Measurements from ENCODE around the gene TCL1B. TPM values are rescaled to one million over a fixed set of nuclear protein-coding genes. Genes with fewer than 3 reads are reported as not detected.

Gene TCL1B
- polyA plus RNA-seq, 2 of the 4 experiments (the other 2 are of a cell fraction) = not detected

DNA sequence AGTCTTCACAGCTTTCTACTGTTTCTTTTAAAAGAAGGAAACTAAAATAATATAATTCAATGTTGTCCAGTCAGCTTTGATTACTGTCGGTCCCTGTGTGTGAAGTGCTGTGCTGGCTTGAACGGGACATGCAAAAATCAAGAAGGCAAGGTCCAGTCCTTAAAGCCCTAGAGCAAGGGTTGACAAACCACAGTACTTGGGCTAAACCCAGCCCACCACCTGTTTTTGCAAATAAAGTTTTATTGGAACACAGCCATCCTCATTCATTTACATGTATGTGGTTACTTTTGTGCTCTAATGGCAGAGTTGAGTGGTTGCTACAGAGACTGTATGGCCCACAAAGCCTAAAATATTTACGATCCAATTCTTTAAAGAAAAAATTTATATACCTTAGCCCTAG, 41.2 kb upstream of the TCL1B start (continued):
- TF ChIP-seq, protein P1, sequence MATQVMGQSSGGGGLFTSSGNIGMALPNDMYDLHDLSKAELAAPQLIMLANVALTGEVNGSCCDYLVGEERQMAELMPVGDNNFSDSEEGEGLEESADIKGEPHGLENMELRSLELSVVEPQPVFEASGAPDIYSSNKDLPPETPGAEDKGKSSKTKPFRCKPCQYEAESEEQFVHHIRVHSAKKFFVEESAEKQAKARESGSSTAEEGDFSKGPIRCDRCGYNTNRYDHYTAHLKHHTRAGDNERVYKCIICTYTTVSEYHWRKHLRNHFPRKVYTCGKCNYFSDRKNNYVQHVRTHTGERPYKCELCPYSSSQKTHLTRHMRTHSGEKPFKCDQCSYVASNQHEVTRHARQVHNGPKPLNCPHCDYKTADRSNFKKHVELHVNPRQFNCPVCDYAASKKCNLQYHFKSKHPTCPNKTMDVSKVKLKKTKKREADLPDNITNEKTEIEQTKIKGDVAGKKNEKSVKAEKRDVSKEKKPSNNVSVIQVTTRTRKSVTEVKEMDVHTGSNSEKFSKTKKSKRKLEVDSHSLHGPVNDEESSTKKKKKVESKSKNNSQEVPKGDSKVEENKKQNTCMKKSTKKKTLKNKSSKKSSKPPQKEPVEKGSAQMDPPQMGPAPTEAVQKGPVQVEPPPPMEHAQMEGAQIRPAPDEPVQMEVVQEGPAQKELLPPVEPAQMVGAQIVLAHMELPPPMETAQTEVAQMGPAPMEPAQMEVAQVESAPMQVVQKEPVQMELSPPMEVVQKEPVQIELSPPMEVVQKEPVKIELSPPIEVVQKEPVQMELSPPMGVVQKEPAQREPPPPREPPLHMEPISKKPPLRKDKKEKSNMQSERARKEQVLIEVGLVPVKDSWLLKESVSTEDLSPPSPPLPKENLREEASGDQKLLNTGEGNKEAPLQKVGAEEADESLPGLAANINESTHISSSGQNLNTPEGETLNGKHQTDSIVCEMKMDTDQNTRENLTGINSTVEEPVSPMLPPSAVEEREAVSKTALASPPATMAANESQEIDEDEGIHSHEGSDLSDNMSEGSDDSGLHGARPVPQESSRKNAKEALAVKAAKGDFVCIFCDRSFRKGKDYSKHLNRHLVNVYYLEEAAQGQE (IDR thresholded peaks at IDR 0.05) = no peak
- TF ChIP-seq, protein P2, sequence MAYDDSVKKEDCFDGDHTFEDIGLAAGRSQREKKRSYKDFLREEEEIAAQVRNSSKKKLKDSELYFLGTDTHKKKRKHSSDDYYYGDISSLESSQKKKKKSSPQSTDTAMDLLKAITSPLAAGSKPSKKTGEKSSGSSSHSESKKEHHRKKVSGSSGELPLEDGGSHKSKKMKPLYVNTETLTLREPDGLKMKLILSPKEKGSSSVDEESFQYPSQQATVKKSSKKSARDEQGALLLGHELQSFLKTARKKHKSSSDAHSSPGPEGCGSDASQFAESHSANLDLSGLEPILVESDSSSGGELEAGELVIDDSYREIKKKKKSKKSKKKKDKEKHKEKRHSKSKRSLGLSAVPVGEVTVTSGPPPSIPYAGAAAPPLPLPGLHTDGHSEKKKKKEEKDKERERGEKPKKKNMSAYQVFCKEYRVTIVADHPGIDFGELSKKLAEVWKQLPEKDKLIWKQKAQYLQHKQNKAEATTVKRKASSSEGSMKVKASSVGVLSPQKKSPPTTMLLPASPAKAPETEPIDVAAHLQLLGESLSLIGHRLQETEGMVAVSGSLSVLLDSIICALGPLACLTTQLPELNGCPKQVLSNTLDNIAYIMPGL (CRISPR knock-in tag; IDR thresholded peaks at IDR 0.05; ENCODE audit: borderline replicate concordance) = no peak
- TF ChIP-seq, protein P3, sequence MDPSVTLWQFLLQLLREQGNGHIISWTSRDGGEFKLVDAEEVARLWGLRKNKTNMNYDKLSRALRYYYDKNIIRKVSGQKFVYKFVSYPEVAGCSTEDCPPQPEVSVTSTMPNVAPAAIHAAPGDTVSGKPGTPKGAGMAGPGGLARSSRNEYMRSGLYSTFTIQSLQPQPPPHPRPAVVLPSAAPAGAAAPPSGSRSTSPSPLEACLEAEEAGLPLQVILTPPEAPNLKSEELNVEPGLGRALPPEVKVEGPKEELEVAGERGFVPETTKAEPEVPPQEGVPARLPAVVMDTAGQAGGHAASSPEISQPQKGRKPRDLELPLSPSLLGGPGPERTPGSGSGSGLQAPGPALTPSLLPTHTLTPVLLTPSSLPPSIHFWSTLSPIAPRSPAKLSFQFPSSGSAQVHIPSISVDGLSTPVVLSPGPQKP (IDR thresholded peaks at IDR 0.05; ENCODE audit: low read depth, low read length) = no peak
- TF ChIP-seq HOXB13 (CRISPR knock-in tag; IDR thresholded peaks at IDR 0.05; ENCODE audit: low read depth) = no peak

DNA sequence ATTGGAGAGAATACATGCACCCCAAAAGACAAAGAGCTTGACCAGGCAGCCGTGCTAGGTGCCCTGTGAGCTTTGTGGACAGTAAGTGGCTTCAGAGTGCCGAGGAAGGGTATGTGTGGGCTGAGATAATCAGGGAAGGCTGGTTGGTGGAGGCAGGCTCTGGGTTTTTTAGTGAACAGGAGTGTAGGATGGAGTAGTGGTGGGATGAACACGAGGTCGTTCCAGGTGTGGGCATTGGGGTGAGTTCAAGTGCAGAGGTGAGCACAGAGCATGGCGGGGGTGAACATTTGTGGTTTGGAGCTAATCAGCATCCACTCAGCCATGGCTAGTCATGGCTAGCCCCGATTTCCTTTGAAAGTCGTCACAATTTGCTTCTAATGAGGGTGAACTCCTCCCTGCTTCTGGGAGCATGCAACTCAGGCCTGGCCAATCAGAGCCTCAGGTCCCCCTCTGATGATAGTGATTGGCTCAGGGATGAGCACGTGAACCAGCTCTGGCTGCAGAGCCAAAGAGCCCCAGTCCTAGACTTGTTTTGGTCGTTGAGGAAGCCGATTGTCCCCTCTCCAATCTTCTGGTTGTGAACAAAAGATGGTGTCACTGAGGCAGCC, 40.7 kb upstream of the TCL1B start:
- FAIRE-seq (no peak), ATAC-seq (peak in 1 of 2 experiments; percentile 40; a peak in 2 of 6 replicates), DNase-seq (ENCODE audit: low read depth in 1 of 2, low spot score in 1 of 2) (no peak)
- Histone ChIP-seq H3K27ac (no peak overlapping the region), H3K9me3 (no peaks in the 10 kb centered on the region), H3K4me3 (no peak overlapping the region), H3K4me2 (no peak overlapping the region), H3K4me1 (no peaks in the 10 kb centered on the region)
- CTCF ChIA-PET = interaction anchor here (1.2 kb wide), 1 partner anchor 350 kb away, joined by 3 read pairs; no protein-coding TSS in a partner anchor
- TF ChIP-seq ZFP36 (IDR thresholded peaks at IDR 0.05; ENCODE audit: borderline replicate concordance, partially characterized antibody) = no peak
- TF ChIP-seq, protein P2 (CRISPR knock-in tag; IDR thresholded peaks at IDR 0.05; ENCODE audit: borderline replicate concordance) = no peak
- no peak for TF ChIP-seq JUN (IDR thresholded peaks at IDR 0.05)
- no peak for TF ChIP-seq RCOR1 (IDR thresholded peaks at IDR 0.05; ENCODE audit: low read depth, low read length)
- TF ChIP-seq, protein P1 (IDR thresholded peaks at IDR 0.05) = no peak
- TF ChIP-seq HDAC2 (IDR thresholded peaks at IDR 0.05) = no peak
- TF ChIP-seq FOSL2 (IDR thresholded peaks at IDR 0.05) = no peak
- TF ChIP-seq FOSL2 (CRISPR knock-in tag; IDR thresholded peaks at IDR 0.05) = no peak
- TF ChIP-seq MAZ (IDR thresholded peaks at IDR 0.05; ENCODE audit: borderline replicate concordance, low read depth, low read length) = no peak
- TF ChIP-seq ZC3H11A (IDR thresholded peaks at IDR 0.05) = no peak
- no peak for TF ChIP-seq RNF2 (IDR thresholded peaks at IDR 0.05; ENCODE audit: borderline replicate concordance, low read depth)
- no peak for TF ChIP-seq RARB (CRISPR knock-in tag; IDR thresholded peaks at IDR 0.05)
- TF ChIP-seq FOXS1 (CRISPR knock-in tag; IDR thresholded peaks at IDR 0.05) = no peak
- TF ChIP-seq CEBPB (IDR thresholded peaks at IDR 0.05) = no peak
- TF ChIP-seq HOXA7 (CRISPR knock-in tag; IDR thresholded peaks at IDR 0.05) = no peak
- TF ChIP-seq, protein P4, sequence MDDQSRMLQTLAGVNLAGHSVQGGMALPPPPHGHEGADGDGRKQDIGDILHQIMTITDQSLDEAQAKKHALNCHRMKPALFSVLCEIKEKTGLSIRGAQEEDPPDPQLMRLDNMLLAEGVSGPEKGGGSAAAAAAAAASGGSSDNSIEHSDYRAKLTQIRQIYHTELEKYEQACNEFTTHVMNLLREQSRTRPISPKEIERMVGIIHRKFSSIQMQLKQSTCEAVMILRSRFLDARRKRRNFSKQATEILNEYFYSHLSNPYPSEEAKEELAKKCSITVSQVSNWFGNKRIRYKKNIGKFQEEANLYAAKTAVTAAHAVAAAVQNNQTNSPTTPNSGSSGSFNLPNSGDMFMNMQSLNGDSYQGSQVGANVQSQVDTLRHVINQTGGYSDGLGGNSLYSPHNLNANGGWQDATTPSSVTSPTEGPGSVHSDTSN (IDR thresholded peaks at IDR 0.05) = no peak
- no peak for TF ChIP-seq POLR2AphosphoS2 (conservative IDR thresholded peaks at IDR 0.05; ENCODE audit: low read length)
- no peak for TF ChIP-seq TP53 (CRISPR knock-in tag; IDR thresholded peaks at IDR 0.05)
- TF ChIP-seq, protein P5, sequence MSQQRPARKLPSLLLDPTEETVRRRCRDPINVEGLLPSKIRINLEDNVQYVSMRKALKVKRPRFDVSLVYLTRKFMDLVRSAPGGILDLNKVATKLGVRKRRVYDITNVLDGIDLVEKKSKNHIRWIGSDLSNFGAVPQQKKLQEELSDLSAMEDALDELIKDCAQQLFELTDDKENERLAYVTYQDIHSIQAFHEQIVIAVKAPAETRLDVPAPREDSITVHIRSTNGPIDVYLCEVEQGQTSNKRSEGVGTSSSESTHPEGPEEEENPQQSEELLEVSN (IDR thresholded peaks at IDR 0.05; ENCODE audit: borderline replicate concordance, low read depth) = no peak
- TF ChIP-seq SREBF2 (IDR thresholded peaks at IDR 0.05) = no peak
- no peak for TF ChIP-seq NPAS2 (CRISPR knock-in tag; IDR thresholded peaks at IDR 0.05; ENCODE audit: borderline replicate concordance)
- WGBS (ENCODE audit: missing lambda C conversion rate) = 12% methylated on average over 9 of the region's 10 CpGs
- POLR2A ChIA-PET = no interaction called here
